GM18508 (cell line): ENCODE results near the gene TBC1D3.
"Not testable (repeated sequence)": the region's sequence is repeated elsewhere in the genome, so short reads cannot be mapped to it uniquely, and the experiment has no call there.

Source experiments
- ATAC-seq: cut with Tn5 transposase; IDR thresholded peaks from one replicate; pipeline ENCODE4 v1.9.1; 2021; ENCODE audit warnings: moderate number of reproducible peaks; ENCODE audit not compliant: insufficient read depth, unreplicated experiment

The TBC1D3 gene

GRCh38 chr17:38192455-38192854, at the start of gene TBC1D3:
Gene TBC1D3 (minus strand): TSS chr17:38192555. CDS start chr17:38191029, 1,526 bp downstream.
- ATAC-seq, result not testable (repeated sequence)

DNA sequence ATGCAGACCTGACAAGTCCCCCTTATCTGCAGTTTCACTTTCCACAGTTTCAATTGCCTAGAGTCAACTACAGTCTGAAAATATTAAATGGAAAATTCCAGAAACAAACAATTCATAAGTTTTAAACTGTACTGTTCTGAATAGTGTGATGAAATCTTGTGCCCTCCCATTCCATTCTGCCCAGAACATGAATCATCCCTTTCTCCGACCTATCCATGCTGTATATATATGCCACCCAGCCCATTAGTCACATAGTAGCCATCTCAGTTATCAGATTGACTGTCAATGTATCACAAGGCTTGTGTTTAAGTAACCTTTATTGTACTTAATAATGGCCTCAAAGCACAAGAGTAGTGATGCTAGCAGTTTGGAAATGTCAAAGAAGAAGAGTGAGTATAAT, 40.4 kb upstream of the TBC1D3 start:
- ATAC-seq, result not testable (repeated sequence)

DNA sequence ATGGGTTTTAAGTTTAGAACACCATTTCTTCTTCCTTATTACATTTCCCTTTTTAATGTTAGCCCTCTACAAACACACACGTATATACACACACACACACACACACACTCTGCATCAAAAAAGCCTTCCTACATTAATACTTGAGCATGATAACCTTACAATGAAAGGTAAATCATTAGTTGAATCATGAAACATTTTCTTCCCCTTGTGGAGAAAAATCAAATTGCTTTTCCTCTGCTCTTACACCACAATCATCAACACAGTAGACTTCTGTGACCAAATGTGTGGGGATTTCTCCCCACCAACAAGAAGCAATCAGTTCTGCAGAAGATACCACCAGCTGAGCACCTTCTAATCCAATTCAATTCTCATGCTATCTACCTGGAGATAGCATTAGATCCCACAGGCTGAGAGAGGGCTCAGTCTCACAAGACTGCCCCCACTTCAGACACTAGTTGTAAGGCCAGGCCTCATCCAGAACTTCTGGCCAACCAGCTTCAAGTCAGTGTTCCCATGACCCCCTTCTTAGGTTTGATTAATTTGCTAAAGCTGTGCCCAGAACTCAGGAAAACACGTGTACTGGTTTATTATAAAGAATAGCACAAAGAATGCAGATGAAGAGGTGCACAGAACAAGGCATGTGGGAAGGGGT, 33.6 kb upstream of the TBC1D3 start:
- ATAC-seq, result not testable (repeated sequence)

GRCh38 chr17:38220867-38221266, 28.5 kb upstream of the TBC1D3 start:
- ATAC-seq, result not testable (repeated sequence)

DNA sequence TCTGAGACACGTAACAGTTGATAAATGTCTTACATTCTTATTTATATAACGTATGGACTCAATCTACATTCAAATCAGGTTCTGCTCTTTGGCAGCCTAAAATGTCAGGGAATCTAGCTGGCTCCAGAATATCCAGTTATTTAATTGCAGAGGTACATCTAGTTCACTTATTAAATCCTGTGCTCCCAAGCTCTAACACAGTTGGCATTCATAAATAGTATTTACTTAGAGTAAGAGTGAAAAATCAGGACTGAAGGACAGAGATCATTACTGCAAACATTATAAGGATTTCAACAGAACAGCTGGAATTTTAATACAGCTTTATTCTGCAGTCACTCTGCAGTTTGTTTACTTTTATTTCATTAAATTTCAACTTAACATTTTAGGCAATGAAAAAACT, 7.9 kb upstream of the TBC1D3 start:
- not testable (repeated sequence) for ATAC-seq

DNA sequence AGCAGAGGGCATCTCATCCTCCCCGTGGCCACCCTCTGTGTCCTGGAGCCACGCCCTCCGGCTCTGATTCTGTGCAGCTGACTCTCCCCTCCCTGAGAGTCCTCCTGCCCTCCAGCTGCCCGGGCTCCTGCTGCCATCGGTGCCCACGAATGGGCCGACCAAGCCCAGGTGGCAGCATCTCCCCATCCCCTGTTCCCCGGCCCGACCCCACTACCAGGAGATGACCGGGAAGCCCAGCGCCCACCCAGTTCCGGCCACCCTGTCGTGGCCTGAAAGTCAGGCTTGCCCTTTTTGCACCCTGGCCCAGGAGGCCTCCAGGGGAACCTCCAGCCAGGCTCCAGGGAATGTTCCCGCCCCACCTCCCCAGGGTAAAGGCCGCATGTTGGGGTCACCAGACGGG, 57.5 kb downstream of the TBC1D3 start:
- not testable (repeated sequence) for ATAC-seq
